ENCODE results near the gene HP.
A peak's percentile ranks its signal among the peaks of the same experiment; 100 is the strongest.

The HP gene

DNA sequence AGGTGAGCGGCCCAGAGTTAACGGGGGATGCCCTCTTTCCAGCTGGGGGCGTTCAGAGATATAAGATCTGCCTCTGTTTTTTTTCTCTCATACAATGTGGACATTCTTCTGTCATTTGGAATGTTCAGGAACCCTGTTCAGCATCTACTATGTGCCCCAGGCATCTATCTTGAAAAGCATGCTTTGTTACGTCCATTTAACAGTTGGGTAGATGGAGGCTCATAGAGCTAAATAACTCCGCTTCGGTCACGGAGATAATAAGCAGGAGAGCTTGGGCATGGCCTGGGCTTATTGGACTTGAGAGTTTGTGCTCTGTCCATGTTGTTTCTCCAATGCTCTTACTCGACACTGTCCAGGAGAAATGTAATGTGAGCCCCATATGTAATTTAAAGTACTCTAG, 39.6 kb upstream of the HP start:
- DNase-seq (ENCODE audit: low read depth in 2 of 2) = no peak
- no peak overlapping the region for H3K4me3 ChIP-seq (replicated peaks in 1 of 2; ENCODE audit: low read depth in 2 of 2, low read length in 2 of 2)
- TF ChIP-seq, protein P1, sequence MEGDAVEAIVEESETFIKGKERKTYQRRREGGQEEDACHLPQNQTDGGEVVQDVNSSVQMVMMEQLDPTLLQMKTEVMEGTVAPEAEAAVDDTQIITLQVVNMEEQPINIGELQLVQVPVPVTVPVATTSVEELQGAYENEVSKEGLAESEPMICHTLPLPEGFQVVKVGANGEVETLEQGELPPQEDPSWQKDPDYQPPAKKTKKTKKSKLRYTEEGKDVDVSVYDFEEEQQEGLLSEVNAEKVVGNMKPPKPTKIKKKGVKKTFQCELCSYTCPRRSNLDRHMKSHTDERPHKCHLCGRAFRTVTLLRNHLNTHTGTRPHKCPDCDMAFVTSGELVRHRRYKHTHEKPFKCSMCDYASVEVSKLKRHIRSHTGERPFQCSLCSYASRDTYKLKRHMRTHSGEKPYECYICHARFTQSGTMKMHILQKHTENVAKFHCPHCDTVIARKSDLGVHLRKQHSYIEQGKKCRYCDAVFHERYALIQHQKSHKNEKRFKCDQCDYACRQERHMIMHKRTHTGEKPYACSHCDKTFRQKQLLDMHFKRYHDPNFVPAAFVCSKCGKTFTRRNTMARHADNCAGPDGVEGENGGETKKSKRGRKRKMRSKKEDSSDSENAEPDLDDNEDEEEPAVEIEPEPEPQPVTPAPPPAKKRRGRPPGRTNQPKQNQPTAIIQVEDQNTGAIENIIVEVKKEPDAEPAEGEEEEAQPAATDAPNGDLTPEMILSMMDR (IDR thresholded peaks at IDR 0.05; ENCODE audit: low read depth, low read length) = no peak

DNA sequence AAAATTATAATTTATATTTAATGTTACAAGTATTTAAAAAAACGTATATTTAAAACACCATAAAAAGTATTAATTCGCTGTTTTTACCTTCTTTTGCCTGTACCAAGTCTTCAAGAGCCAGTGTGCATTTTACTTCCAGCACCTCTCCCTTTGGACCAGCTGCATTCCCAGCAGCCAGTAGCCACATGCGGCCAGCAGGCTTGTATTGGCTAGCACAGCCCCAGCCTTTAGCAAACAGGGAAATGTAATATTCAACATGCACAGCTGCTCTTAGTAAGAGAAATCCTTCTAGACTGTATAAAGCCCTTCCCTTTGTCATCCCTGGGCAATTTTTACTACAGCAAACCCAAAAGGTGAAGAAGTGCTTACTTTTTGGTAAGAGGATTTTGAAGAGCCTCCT, 39.2 kb upstream of the HP start:
- DNase-seq (ENCODE audit: low read depth in 2 of 2) = no peak
- TF ChIP-seq, protein P1 (IDR thresholded peaks at IDR 0.05; ENCODE audit: low read depth, low read length) = no peak
- no peak overlapping the region for H3K4me3 ChIP-seq (replicated peaks in 1 of 2; ENCODE audit: low read depth in 2 of 2, low read length in 2 of 2)

DNA sequence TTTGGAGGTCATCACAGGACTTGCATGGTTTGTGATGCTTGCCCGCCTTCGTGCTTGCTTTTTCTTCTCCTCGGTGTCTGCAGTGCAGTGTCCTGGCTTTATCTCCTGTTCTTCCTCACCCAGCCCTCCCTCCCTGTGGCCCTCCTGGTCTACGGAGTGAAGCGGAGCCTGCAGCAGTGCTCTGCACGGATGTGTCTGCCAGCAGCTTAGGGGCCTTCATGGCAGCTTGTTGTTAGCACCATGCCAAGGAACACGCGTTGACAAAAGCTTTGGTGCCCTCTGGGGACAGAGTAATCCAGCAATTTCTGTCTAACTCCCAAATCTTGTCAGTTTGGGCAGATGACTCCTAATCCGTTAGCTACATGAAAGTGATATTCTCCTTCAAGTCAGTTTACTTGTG, 35.8 kb upstream of the HP start:
- DNase-seq (ENCODE audit: low read depth in 2 of 2) = no peak
- no peak overlapping the region for H3K4me3 ChIP-seq (replicated peaks in 1 of 2; ENCODE audit: low read depth in 2 of 2, low read length in 2 of 2)
- TF ChIP-seq, protein P1 (IDR thresholded peaks at IDR 0.05; ENCODE audit: low read depth, low read length) = no peak

DNA sequence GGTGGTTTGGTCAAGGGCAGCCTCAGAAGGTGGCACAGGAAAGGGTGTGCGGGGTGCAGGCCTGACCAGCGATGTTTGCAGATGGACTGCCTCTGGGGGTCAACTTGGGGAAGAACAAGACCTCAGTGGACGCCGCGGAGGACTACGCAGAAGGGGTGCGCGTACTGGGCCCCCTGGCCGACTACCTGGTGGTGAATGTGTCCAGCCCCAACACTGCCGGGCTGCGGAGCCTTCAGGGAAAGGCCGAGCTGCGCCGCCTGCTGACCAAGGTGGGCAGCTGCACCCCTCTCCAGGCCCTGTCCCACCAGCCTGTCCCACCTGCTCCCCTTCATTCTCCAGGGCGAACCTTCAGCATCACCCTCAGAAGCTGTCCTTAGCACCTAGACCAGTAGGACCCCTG, 33.3 kb upstream of the HP start:
- H3K4me3 ChIP-seq (replicated peaks in 1 of 2; ENCODE audit: low read depth in 2 of 2, low read length in 2 of 2) = no peak overlapping the region
- TF ChIP-seq, protein P1 (IDR thresholded peaks at IDR 0.05; ENCODE audit: low read depth, low read length) = peak; percentile 45

DNA sequence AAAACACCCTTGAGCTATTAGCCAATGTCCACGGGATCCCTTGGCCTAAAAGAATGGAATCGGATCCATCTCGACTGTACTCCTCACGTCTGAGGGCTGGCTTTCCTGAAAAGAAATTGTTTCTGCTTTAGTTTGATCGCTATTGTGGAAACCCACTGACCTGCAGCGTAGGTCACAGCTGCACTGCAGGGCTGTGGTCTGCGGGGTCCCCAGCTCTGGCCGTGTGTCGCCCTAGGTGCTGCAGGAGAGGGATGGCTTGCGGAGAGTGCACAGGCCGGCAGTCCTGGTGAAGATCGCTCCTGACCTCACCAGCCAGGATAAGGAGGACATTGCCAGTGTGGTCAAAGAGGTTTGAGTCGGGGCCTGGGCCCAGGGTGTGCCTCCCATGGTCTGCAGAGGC, 32.2 kb upstream of the HP start:
- TF ChIP-seq, protein P1 (IDR thresholded peaks at IDR 0.05; ENCODE audit: low read depth, low read length) = no peak
- no peak for DNase-seq (ENCODE audit: low read depth in 2 of 2)
- H3K4me3 ChIP-seq (replicated peaks in 1 of 2; ENCODE audit: low read depth in 2 of 2, low read length in 2 of 2) = no peak overlapping the region

More for the DNA sequence above, 33.3 kb upstream of the HP start:
- DNase-seq (ENCODE audit: low read depth in 2 of 2) = no peak

DNA sequence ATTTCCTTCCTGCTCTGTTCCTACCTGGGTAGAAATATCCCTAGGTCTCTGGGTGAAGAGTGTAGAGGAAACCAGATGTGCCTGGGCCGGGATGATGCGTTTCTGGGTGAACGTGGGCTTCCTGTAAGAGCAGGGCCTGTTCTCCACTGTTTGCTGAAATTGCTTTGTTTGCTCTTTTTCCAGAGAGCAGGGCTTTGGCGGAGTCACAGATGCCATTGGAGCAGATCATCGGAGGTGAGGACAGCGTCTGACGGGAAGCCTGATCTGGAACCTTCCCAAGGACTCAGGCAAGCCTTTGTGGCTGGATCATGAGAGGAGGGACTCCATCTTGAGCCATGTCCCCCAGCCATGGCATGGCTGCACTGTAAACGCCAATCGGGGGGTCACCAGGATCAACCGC, 30.3 kb upstream of the HP start:
- TF ChIP-seq, protein P1 (IDR thresholded peaks at IDR 0.05; ENCODE audit: low read depth, low read length) = no peak
- H3K4me3 ChIP-seq (replicated peaks in 1 of 2; ENCODE audit: low read depth in 2 of 2, low read length in 2 of 2) = no peak overlapping the region
- DNase-seq (ENCODE audit: low read depth in 2 of 2) = peak in 1 of 2 donors; percentile 7

DNA sequence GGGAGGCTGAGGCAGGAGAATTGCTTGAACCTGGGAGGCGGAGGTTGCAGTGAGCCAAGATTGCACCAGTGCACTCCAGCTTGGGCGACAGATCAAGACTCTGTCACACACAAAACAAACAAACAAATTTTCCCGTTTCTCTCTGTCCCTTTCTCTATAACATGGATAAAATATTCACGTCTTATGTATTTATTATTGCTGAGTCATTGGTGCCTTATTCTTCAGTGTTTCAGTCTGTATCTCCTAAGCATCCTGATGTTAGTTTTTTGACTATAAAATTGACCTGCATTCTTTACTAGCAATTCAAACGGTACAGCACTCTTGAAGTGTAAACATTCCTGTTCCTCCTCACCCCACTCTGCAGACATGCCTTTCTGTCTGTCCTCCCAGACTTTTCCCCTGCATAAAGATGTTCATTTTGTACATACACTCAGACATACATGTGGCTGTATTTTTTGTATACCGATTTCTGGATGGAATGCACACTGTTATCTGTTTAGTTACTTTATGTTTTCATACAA, 29.4 kb upstream of the HP start:
- H3K4me3 ChIP-seq (replicated peaks in 1 of 2; ENCODE audit: low read depth in 2 of 2, low read length in 2 of 2) = no peak overlapping the region
- TF ChIP-seq, protein P1 (IDR thresholded peaks at IDR 0.05; ENCODE audit: low read depth, low read length) = no peak
- no peak for DNase-seq (ENCODE audit: low read depth in 2 of 2)

Measured in cardiac fibroblast (primary cell).